Activated T-cell treated with anti-CD3 and anti-CD28 coated beads for 48 hours (primary cell): ENCODE data around the gene PEX10.
A peak's percentile ranks its signal among the peaks of the same experiment; 100 is the strongest.

Experiments
- DNase-seq: peaks from one replicate; pipeline ENCODE4 v3.0.0-alpha.2; 2020; ENCODE audit warnings: low read depth

Gene PEX10

DNA sequence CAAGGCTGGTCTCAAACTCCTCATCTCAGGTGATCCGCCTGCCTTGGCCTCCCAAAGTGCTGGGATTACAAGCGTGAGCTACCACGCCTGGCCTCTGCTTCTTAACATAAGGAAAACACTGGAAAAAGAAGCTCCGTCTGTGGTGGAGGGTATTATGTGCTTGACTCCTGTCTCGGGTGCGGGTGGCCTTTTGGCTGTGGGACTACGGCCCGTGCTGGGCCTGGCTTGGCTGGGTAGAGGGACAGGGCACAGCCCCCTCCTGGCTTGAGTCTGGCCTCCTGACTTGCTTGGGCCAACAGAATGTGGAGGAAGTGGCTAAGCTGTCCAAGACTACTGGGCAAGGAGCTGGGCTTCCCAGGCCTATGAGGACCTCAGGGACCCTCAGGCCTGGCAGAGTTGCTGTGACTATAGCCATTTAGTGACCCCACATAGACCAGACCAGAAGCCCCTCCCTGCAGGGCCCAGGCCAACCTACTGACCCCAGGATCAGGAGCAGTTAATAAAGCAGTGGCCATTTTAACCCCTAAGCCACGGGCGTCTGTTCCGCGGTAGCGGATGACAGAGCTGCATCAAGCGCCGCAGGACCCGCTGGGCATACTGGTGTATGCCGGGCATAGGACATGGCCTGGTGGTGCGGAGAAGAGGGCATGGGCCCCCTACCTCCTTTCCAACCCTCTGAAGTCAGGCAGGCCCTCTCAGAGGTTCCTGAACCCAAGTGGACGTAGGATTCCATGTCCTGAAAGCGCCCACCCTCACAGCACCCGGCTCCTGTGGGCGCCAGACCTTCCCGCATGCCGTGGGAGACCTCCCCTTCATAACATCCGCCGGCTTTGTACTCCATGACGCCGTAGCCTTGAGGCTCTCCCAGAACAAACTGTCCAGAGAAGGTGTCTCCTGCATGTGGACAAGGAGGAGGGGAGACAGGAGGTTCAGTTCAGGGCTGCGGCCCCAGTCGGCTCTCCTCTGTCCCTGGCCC, 25.4 kb downstream of the PEX10 start:
- no peak for DNase-seq

DNA sequence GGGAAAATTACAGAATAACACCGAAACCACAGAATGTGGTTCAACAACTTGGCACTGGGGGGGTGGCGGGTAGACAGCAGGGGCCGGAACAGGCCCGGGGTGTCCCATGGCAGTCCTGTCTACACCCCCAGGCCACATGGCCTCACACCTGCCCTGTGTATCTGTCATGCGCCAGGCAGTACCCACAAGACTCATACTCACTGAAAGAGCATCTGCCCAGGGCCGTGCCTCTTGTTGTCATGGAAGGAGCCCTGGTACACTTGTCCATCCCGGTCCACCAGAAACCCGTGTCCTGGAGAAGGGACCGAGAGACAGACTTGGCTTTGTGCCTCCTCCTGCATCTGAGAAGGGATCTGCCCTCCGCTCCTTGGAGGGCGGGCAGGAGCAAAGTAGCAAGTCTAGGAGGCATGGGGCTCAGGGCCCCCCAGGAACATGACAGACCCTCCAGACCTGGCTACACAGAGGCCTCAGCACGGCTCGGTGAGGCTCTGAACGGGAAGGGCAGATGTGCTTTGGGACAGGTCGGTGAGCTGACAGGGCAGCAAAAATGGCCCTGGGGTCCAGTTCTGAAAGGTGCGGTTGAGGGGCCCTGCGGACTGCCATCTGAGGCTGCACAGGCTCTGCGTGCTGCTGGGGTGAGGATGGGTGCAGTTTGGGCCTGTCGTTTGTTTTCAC, 26.6 kb downstream of the PEX10 start:
- DNase-seq = no peak

GRCh38 chr1:2384941-2385481, 27.4 kb downstream of the PEX10 start:
- DNase-seq = no peak

GRCh38 chr1:2384130-2384860, 28.1 kb downstream of the PEX10 start:
- DNase-seq = no peak

DNA sequence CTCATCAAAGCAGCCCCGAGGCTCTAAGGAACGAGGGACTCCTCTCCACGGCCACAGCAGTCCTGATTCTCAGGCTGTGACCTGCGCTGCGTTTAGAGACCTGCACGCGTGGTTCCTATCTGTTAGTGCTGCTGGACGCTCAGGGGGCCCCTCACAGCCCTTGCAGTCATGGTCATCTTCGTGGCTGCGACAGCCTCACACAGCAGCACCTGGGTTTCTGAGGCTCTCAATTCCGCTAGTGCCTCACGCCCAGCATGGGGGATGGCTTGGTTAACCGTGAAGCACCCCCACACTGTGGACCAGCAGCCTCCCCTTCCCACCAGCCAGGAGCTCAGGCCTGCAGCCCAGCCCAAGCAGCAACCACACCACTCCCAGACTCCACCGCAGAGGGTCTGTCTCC, 28.8 kb downstream of the PEX10 start:
- no peak for DNase-seq

GRCh38 chr1:2382621-2383361, 29.6 kb downstream of the PEX10 start:
- peak; percentile 19 for DNase-seq

DNA sequence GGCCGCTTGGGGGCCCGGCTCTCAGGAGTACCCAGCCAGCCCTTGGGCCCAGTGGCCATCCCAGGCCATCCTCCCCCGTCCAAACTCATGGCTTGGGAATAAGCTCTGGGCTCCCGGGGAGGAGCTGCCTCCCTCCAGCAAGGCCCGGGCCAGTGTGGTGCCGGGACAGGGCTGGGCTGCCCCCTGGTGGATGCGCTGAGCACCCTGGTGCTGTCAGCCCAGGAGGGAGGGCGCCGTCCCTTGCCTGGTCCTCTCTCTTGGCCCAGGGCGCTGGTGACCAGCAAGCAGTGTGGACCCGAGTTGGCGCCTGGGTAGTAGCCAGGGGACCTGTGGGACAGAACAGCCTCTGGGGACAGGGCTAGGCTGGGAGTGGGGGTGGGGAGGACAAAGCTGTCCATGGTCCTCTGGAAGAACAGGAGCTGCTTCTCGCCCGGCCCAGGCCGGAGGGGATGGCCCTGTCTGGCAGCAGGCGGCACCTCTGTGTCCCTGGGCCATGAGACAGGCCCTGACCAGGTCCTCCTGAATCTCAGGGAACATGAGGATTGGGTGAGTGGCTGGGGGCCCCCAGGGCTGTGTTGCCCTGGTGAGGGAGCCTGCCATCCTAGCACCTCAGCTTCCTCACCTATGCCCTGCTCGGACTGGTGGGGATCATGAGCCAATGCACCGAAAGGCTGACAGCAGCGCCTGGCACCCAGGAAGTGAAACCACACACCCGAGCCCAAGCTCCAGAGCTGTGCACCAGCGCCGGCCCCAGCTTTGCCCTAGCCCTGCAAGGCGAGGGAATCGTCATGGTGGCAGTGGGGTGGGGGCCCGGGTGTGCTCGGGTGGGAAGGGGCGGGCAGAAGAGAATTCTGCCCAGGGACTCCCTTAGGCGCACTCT, 30.4 kb downstream of the PEX10 start:
- peak; percentile 74 for DNase-seq

DNA sequence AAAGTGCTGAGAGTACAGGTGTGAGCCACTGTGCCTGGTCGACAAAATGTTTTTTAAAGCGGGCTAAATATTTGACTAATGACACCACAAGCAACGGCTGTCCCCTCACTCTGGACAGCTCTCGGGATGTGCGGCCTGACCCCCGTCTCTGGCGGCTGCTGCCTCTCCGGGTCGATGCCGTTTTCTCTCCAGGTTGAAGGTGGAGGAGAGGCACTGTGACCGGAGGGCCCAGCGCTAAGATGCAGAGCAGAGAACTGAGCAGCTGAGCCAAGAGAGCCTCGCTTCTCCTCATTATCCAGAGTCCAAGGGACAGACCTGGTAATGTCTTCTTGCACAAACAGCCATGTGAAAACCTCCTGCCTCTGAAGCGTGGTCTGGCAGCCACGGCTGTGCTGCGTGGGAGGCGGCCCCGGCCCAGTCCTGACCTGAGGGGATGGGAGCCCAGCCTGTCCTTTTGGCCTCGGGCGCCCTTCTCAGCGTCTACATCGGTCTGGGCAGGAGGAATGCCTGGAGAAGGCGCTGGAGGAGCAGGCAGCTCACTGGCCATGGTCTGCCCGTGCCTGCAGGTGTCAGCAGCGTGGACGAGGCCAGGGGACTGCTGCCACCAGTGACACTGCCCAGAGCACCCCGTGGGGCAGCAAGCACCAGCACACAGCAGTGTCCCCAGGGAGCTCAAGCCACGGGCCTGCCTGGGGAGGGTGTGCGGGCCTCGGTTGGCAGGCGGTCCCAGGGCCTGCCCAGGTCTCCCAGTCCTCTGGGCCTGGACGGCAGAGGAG, 31.4 kb downstream of the PEX10 start:
- no peak for DNase-seq

DNA sequence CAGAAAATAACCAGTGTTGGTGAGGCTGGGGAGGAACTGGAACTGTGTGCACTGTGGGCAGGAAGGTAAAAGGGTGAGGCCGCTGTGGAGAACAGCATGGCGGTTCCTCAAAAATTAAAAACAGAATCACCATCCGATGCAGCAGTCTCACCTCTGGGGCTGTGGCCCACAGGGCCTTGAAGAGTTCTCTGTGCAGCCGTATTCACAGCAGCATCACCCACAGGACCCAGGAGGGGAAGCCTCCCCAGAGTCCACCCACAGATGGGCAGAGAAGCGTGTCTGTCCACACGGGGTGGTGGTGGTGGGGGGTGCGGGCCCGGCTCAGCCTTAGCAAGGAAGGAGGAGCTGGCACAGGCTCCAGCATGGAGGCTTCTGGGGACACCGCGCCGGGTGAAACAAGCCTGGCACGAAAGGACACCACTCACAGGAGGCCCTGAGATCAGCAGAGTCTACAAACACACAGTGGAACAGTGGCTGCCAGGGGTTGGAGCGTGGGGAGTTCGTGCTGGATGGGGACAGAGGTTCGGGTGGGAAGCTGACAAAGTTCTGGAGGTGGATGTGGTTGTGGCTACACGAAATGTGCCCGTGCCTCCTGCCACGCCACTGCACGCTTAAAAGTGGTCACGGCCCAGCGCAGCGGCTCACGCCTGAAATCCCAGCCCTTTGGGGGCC, 32.5 kb downstream of the PEX10 start:
- no peak for DNase-seq

DNA sequence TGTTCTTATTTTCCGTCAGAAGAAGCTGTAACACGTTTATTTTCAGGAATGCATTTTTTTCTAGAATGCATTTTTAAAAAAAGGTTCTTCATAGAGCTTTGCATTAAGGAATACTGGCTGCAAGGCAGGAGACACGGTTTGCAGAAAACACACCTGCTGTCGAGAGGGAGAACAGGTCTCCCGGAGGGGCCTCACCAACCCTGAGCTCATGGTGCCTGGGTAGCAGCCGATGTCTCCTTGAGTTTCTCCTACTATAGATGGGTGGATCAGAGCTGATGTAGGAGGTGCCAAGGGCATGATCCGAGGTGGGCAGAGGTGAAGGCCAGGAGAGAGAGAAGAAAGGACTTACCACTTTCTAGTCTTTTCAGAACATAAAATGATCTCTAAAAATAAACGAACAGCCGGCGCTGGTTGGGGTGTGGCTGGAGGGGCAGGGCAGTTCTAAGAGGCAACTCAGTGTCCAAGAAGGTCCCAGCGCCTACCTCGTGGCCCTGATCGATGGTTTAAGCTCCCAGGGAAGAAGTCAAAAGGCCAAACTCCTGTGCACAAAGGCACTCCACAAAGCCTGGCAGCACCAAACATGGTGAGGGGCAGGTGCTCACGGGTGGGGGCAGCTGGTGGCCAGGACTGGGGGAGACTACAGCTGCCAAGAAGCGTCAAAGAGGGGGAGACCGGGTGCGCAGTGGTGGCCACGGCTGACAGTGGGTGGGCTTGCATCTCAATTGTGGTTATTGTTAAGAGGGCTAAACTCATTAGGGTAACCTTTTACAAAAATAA, 33.2 kb downstream of the PEX10 start:
- no peak for DNase-seq

DNA sequence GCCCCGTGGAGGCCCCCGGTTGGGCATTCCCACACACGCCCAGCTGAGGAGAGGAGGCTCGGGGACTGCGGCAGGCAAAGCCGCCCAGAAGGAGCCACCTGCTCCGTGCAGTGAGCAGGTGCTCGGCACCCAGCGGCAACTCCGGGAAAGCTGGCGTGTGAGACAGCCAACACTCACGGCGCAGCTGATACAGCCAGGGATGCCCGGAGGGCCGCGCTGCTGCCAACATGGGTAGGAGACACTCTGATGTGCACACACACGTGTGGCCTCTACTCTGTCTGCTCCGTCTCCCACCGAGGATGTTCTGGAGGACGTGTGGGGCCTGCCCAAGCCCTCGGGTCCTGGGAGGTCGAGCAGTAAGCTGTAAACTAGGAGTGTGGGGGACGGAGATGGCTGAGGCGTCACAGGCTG, 33.9 kb downstream of the PEX10 start:
- no peak for DNase-seq

DNA sequence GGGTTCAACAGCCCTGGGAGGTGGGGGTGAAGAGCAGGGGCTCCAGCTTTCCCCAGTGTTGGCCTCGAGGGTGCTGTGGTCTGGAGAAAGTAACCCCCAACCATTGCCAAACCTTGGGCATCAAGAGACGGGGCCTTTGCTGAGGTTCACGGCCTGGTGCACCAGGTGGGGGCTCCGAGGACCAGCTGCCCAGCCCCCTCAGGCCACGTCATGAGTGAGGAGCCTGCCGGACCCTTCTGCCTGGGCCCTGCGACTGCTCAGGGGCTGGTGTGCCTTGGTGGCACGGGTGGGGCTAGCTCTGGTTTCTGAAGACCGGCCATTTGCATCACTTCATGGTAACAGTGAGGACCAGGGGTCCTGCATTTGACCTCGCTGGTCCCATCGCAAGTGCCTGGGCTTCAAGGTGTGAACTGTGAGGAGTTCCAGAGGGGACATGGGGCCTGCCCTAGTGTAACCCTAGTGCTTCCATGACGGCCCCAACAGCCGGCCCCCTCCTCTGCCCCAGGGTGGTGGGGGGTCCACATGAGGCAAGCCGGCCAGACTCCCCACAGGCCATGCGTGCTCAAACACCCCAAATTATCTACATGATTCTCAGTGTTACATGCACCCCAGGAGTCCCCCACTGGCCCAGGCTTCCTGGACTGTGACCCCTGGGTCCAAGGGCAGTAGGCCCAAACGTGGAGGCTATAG, 34.5 kb downstream of the PEX10 start:
- no peak for DNase-seq

DNA sequence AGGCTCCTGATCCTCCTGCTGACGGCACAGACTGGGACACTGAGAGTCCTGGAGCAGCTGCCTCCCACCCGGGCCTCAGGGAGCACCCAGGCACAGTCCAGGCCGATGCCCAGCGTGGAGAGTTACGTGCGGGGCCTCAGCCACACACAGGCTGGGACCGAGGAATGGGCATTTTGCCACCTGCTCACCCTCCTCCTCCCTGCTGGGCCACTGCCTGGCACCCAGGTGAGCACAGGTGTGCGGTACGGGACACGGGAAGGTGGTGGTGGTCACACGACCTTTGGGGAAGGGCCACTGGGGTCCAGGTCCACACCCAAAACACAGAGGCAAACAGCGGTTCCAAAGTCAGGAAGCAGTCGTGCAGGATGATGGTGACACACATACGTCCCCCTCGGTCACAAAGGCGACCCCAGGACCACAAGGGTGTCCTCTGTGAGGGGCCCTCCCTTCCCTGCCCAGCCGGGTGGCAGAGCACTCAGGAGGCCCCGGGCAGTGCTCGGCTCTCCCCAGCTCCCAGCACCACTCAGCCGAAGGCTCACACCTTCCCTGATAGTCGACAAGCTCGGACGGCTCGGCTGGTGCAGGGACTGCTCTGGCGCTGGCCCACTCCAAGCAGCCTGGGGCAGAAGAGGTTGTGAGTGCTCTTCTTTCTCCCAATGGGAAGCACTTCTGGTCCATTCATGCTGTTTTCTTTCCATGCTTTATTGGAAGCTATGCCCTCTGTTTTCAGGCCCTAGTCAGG, 35.3 kb downstream of the PEX10 start:
- no peak for DNase-seq

GRCh38 chr1:2376261-2376741, 36.1 kb downstream of the PEX10 start:
- no peak for DNase-seq

- no peak for DNase-seq
Observed at GRCh38 chr1:2375923-2376260, 36.5 kb downstream of the PEX10 start.

DNA sequence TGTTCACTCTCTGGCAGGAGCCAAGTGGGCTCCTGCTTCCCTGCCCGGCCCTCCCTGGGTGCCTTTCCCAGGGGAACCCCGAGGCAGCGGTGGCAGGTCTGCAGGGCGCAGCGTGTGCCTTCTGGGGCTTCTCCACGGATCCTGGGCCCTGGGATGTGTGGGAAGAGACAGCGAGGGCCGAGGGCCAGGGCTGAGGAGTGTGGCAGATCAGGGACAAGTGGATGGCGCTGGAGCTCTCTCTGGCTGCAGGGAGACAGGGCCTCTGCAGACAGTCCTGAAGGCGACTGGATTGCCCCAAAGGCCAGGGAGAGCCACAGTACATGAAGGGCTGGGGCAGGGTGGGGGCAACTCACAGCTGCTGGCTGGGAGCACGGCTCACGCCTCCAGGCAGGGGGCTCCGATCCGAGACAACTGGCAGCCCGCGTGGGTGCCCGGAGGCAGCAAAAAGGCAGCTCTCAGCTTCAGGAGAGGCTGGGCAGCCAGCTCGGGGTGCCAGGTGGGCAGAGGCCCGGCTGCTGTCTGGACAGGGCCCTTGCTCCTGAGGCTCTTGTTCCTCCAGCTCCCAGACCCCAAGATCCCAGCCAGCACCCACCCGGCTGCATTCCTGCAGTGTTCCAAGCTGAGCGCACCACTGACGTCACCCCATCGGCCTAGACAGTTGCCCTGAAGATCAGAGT, 37.0 kb downstream of the PEX10 start:
- no peak for DNase-seq
